H1 (cell line): Measurements from ENCODE around the gene PLSCR1. TPM values are rescaled to one million over a fixed set of nuclear protein-coding genes. Genes with fewer than 3 reads are reported as not detected.

Source experiments
- CTCF ChIA-PET: fragments of 300-600 bp; sonication (Branson Sonifier 250); formaldehyde crosslinking; loops from one replicate; lab custom pipeline; 2021; ENCODE audit not compliant: partially characterized antibody; lab: Charles Lee
- POLR2A ChIA-PET: fragments of 300-600 bp; sonication (Branson Sonifier 250); formaldehyde crosslinking; loops from one replicate; lab custom pipeline; 2021; ENCODE audit warnings: inconsistent platforms; ENCODE audit not compliant: partially characterized antibody; lab: Charles Lee
- DNase-seq, 2 experiments: peaks; one replicate each; pipeline versions ENCODE4 v3.0.0 to v3.0.0-alpha.2; 2010 to 2022; ENCODE audit warnings: low spot score in 2 of 2, low read depth in 1 of 2, mixed read lengths in 1 of 2
- FAIRE-seq: peaks from 2 replicates; lab custom pipeline; 2011; peaks lifted over from hg19 to GRCh38; lab: Jason Lieb, UNC
- H2AFZ ChIP-seq: 2 replicates; pipeline ENCODE4 v1.8.1; 2012; ENCODE audit warnings: low read length, inconsistent platforms
- H2AK5ac ChIP-seq: 2 replicates; pipeline ENCODE4 v1.6.1; 2013; ENCODE audit warnings: low read depth, low read length
- H2BK120ac ChIP-seq: replicated peaks from 2 replicates; pipeline ENCODE3; 2013; ENCODE audit warnings: low read depth, low read length, inconsistent platforms
- H2BK12ac ChIP-seq: 2 replicates; pipeline ENCODE4 v1.6.1; 2013; ENCODE audit warnings: low read depth, low read length
- H2BK15ac ChIP-seq: 2 replicates; pipeline ENCODE4 v1.6.1; 2013; ENCODE audit warnings: low read length
- H2BK20ac ChIP-seq: 2 replicates; pipeline ENCODE4 v1.6.1; 2013; ENCODE audit warnings: low read length
- H2BK5ac ChIP-seq: 2 replicates; pipeline ENCODE4 v1.6.1; 2013; ENCODE audit warnings: low read depth, low read length
- H3K14ac ChIP-seq: 2 replicates; pipeline ENCODE4 v1.6.1; 2013; ENCODE audit warnings: inconsistent platforms; ENCODE audit not compliant: insufficient read length
- H3K18ac ChIP-seq: 2 replicates; pipeline ENCODE4 v1.6.1; 2013; ENCODE audit warnings: low read length; ENCODE audit errors: extremely low read depth
- H3K23ac ChIP-seq: 2 replicates; pipeline ENCODE4 v1.6.1; 2013; ENCODE audit warnings: inconsistent platforms; ENCODE audit not compliant: insufficient read length
- H3K23me2 ChIP-seq: 2 replicates; pipeline ENCODE4 v1.6.1; 2013; ENCODE audit warnings: low read depth, low read length
- H3K27ac ChIP-seq: 2 replicates; pipeline ENCODE4 v1.6.1; 2011; ENCODE audit warnings: low read depth, low read length, inconsistent platforms
- H3K27me3 ChIP-seq, 4 experiments: replicated peaks in 1 of 4; 1 replicate in 1 of 4; 2 replicates in 3 of 4; pipeline versions ENCODE4 v1.6.1 to v1.8.1; 2011 to 2013; ENCODE audit warnings: low read length in 3 of 4, mild to moderate bottlenecking in 3 of 4, inconsistent platforms in 2 of 4, mixed read lengths in 2 of 4, moderate library complexity in 1 of 4; ENCODE audit not compliant: control insufficient read depth in 3 of 4, insufficient read depth in 3 of 4; ENCODE audit errors: extremely low read depth in 1 of 4
- H3K36me3 ChIP-seq, 4 experiments: 2 replicates each; pipeline versions ENCODE4 v1.6.1 to v1.8.1; 2011 to 2013; ENCODE audit warnings: mild to moderate bottlenecking in 4 of 4, low read length in 3 of 4, moderate library complexity in 2 of 4, control low read depth in 1 of 4, inconsistent platforms in 1 of 4; ENCODE audit not compliant: insufficient read depth in 4 of 4, control insufficient read depth in 2 of 4
- H3K4ac ChIP-seq: replicated peaks from 2 replicates; pipeline ENCODE3; 2013; ENCODE audit warnings: low read length, low read depth, mixed read lengths, inconsistent platforms; ENCODE audit not compliant: insufficient read length
- H3K4me1 ChIP-seq, 4 experiments: replicated peaks in 1 of 4; 1 replicate in 1 of 4; 2 replicates in 3 of 4; pipeline versions ENCODE4 v1.6.1 to v1.8.1; 2011 to 2013; ENCODE audit warnings: low read length in 3 of 4, inconsistent platforms in 2 of 4, mixed read lengths in 1 of 4; ENCODE audit not compliant: insufficient read depth in 4 of 4, control insufficient read depth in 3 of 4
- H3K4me2 ChIP-seq, 2 experiments: 2 replicates each; pipeline versions ENCODE4 v1.6.1 to v1.8.1; 2011 to 2013; ENCODE audit warnings: low read depth in 2 of 2, low read length in 2 of 2, control low read depth in 1 of 2, inconsistent platforms in 1 of 2, mild to moderate bottlenecking in 1 of 2; ENCODE audit not compliant: insufficient read depth in 1 of 2
- H3K4me3 ChIP-seq, 4 experiments: fragments of 200-600, 300-600 bp in 1 of 4; sonication (generic), shearing (Covaris generic), sonication (Bioruptor Twin) in 1 of 4; 2 replicates each; pipeline versions ENCODE4 v1.5.1 to v1.8.1; 2011 to 2016; ENCODE audit warnings: low read length in 4 of 4, low read depth in 3 of 4, control low read depth in 2 of 4, inconsistent platforms in 2 of 4, mild to moderate bottlenecking in 2 of 4, mixed read lengths in 1 of 4, moderate library complexity in 1 of 4; ENCODE audit not compliant: insufficient read depth in 2 of 4; ENCODE audit errors: extremely low read depth in 1 of 4
- H3K56ac ChIP-seq: replicated peaks from 2 replicates; pipeline ENCODE3; 2013; ENCODE audit warnings: low read depth, mild to moderate bottlenecking, mixed read lengths, low read length, inconsistent platforms; ENCODE audit not compliant: insufficient read length
- H3K79me1 ChIP-seq: 2 replicates; pipeline ENCODE4 v1.6.1; 2013; ENCODE audit warnings: low read depth, low read length, control low read depth
- H3K79me2 ChIP-seq, 2 experiments: 2 replicates each; pipeline versions ENCODE4 v1.6.1 to v1.8.1; 2012 to 2013; ENCODE audit warnings: low read length in 2 of 2, mild to moderate bottlenecking in 2 of 2, inconsistent platforms in 1 of 2; ENCODE audit not compliant: insufficient read depth in 2 of 2, control insufficient read depth in 1 of 2
- H3K9ac ChIP-seq, 4 experiments: replicated peaks in 1 of 4; 1 replicate in 1 of 4; 2 replicates in 3 of 4; pipeline versions ENCODE4 v1.6.1 to v1.8.1; 2011 to 2013; ENCODE audit warnings: low read depth in 3 of 4, low read length in 3 of 4, control low read depth in 2 of 4, mild to moderate bottlenecking in 2 of 4, moderate library complexity in 2 of 4, inconsistent platforms in 1 of 4; ENCODE audit errors: extremely low read depth in 1 of 4
- H3K9me3 ChIP-seq, 2 experiments: 2 replicates each; pipeline versions ENCODE4 v1.6.1 to v1.8.1; 2012 to 2013; ENCODE audit warnings: mild to moderate bottlenecking in 2 of 2, moderate library complexity in 2 of 2, control low read depth in 1 of 2, inconsistent platforms in 1 of 2, low read depth in 1 of 2, low read length in 1 of 2, mixed read lengths in 1 of 2; ENCODE audit not compliant: insufficient read depth in 2 of 2
- H4K20me1 ChIP-seq, 2 experiments: replicated peaks in 1 of 2; 2 replicates each; pipeline versions ENCODE3 to v1.8.1; 2011 to 2013; ENCODE audit warnings: inconsistent platforms in 2 of 2, low read length in 2 of 2, mild to moderate bottlenecking in 1 of 2; ENCODE audit not compliant: insufficient read depth in 2 of 2, control insufficient read depth in 1 of 2
- H4K5ac ChIP-seq: 2 replicates; pipeline ENCODE4 v1.6.1; 2013; ENCODE audit warnings: low read length, low read depth, mixed read lengths, inconsistent platforms; ENCODE audit not compliant: insufficient read length
- H4K8ac ChIP-seq: 2 replicates; pipeline ENCODE4 v1.8.0; 2013; ENCODE audit warnings: mild to moderate bottlenecking, moderate library complexity, low read length, inconsistent platforms; ENCODE audit not compliant: insufficient read depth; ENCODE audit errors: extremely low read depth
- H4K91ac ChIP-seq: replicated peaks from 2 replicates; pipeline ENCODE3; 2013; ENCODE audit warnings: low read length, mixed read lengths, inconsistent platforms; ENCODE audit not compliant: insufficient read length
- CTBP2 ChIP-seq: IDR thresholded peaks from 2 replicates; pipeline ENCODE4 v1.7.0; 2011; ENCODE audit warnings: borderline replicate concordance, mild to moderate bottlenecking, moderate library complexity, mixed read lengths, low read length; ENCODE audit not compliant: insufficient read depth, insufficient read length
- E2F6 ChIP-seq: IDR thresholded peaks from 2 replicates; pipeline ENCODE4 v1.6.1; 2012; ENCODE audit warnings: inconsistent platforms
- HDAC6 ChIP-seq: IDR thresholded peaks from one replicate; pipeline ENCODE4 v1.7.1; 2012; ENCODE audit warnings: low read depth, mild to moderate bottlenecking, inconsistent platforms, low read length, moderate library complexity
- RBBP5 ChIP-seq: IDR thresholded peaks from 2 replicates; pipeline ENCODE4 v1.7.1; 2012; ENCODE audit warnings: low read depth, mild to moderate bottlenecking, inconsistent platforms, low read length, moderate library complexity, borderline replicate concordance
- WGBS, 2 experiments: shearing (Covaris generic) in 1 of 2; methylation state at CpG; one replicate each; pipeline versions ENCODE4 v1.1.6 to v1.1.7; 2013 to 2015; ENCODE audit warnings: low lambda C conversion rate in 2 of 2, mixed read lengths in 2 of 2, inconsistent platforms in 1 of 2, low coverage in 1 of 2, missing lambda C conversion rate in 1 of 2; ENCODE audit not compliant: insufficient replicate concordance in 2 of 2, insufficient coverage in 1 of 2, insufficient read length in 1 of 2; ENCODE audit errors: extremely low coverage in 1 of 2, missing lambda C conversion rate in 1 of 2; 5-methylcytosine and 5-hydroxymethylcytosine counted together
- polyA plus RNA-seq, 7 experiments: library from polyadenylated mRNA; depleted of rRNA in 3 of 7; stranded (reverse) in 5 of 7; unstranded in 2 of 7; fragments of >200 nt in 5 of 7; fragments of 200-250 nt in 2 of 7; gene quantifications; 1 replicate in 5 of 7; 2 replicates in 1 of 7; 4 replicates in 1 of 7; pipeline versions ENCODE4 v1.2.1 to v1.2.3, GENCODE V29; 2011 to 2013; ENCODE audit warnings: missing spikeins in 2 of 7, mixed read lengths in 2 of 7
- total RNA-seq: library from RNA; stranded (reverse); fragmentation: NEBNext Ultra II Directional; extraction: Animal tissue kit (Norgen Biotek cat#: 25700); gene quantifications from 2 replicates; pipeline ENCODE4 v1.2.1, GENCODE V29; 2021

PLSCR1 gene
- total and polyA plus RNA-seq, 2 of the 8 experiments (the other 6 are each of a cell fraction or from before 2014, with no cell fraction given): 32.2 to 48.5 TPM

GRCh38 chr3:146496726-146497125 lies 47.7 kb downstream of the PLSCR1 start:
- no peak overlapping the region for H2BK12ac ChIP-seq
- H3K79me2 ChIP-seq: no peaks in the 10 kb centered on the region
- H3K14ac ChIP-seq: no peak overlapping the region
- ChIA-PET CTCF (interaction anchor here (1.2 kb wide), 1 partner anchor 81 kb away, joined by 3 read pairs; no protein-coding TSS in a partner anchor), POLR2A (no interaction called here)
- H2BK5ac ChIP-seq: no peak overlapping the region
- H3K9ac ChIP-seq: no peak overlapping the region
- no peak overlapping the region for H3K18ac ChIP-seq
- no peak overlapping the region for H3K4me2 ChIP-seq
- no peaks in the 10 kb centered on the region for H4K20me1 ChIP-seq
- peaks cover 0 to 8% of the 10 kb centered on the region in 2 experiments; a peak in 1 of 4 replicates for H3K9me3 ChIP-seq
- H4K91ac ChIP-seq: no peak overlapping the region
- H3K27me3 ChIP-seq: peaks cover 0 to 1% (median 0%) of the 10 kb centered on the region in 4 experiments; a peak in 1 of 7 replicates
- no peak overlapping the region for H3K56ac ChIP-seq
- H2BK120ac ChIP-seq: no peak overlapping the region
- no peak for TF ChIP-seq CTBP2
- no peak for TF ChIP-seq RBBP5
- no peak for TF ChIP-seq E2F6
- TF ChIP-seq HDAC6: no peak
- no peak overlapping the region for H4K5ac ChIP-seq
- H2BK20ac ChIP-seq: no peak overlapping the region
- FAIRE-seq (no peak), DNase-seq (no peak)
- H2AFZ ChIP-seq: no peak overlapping the region
- H4K8ac ChIP-seq: no peak overlapping the region
- H3K4me3 ChIP-seq: no peak overlapping the region
- no peak overlapping the region for H3K4ac ChIP-seq
- H3K27ac ChIP-seq: no peak overlapping the region
- no peaks in the 10 kb centered on the region for H3K23me2 ChIP-seq
- no peak overlapping the region for H2BK15ac ChIP-seq
- no peaks in the 10 kb centered on the region for H3K79me1 ChIP-seq
- H3K36me3 ChIP-seq: no peaks in the 10 kb centered on the region
- H3K23ac ChIP-seq: no peak overlapping the region
- WGBS, 2 experiments: 45% methylated on average over 1 of the region's 1 CpG; no CpG with 5 or more reads in 1 of the 2 experiments
- H2AK5ac ChIP-seq: no peak overlapping the region
- no peaks in the 10 kb centered on the region for H3K4me1 ChIP-seq
